Rectal smooth muscle tissue (tissue), 1 donor: ENCODE data around the gene FANCD2OS.
"Not testable (repeated sequence)": the region's sequence is repeated elsewhere in the genome, so short reads cannot be mapped to it uniquely, and the experiment has no call there.

Source experiments
- H3K27ac ChIP-seq: one replicate; pipeline ENCODE4 v1.7.0; 2013; ENCODE audit warnings: low read depth, low read length, inconsistent platforms
- H3K27me3 ChIP-seq: one replicate; pipeline ENCODE4 v1.7.0; 2013; ENCODE audit warnings: low read length; ENCODE audit not compliant: control insufficient read depth, insufficient read depth
- H3K36me3 ChIP-seq: one replicate; pipeline ENCODE4 v1.7.0; 2013; ENCODE audit warnings: low read length; ENCODE audit not compliant: control insufficient read depth, insufficient read depth
- H3K4me1 ChIP-seq: one replicate; pipeline ENCODE4 v1.7.0; 2013; ENCODE audit warnings: low read length; ENCODE audit not compliant: control insufficient read depth, insufficient read depth
- H3K4me3 ChIP-seq: one replicate; pipeline ENCODE4 v1.7.0; 2013; ENCODE audit warnings: low read length
- H3K9ac ChIP-seq: one replicate; pipeline ENCODE4 v1.7.0; 2013; ENCODE audit warnings: low read length

The FANCD2OS gene

GRCh38 chr3:10088256-10088655, 19.8 kb downstream of the FANCD2OS start:
- no peak overlapping the region for H3K27ac ChIP-seq
- H3K27me3 ChIP-seq: no peaks in the 10 kb centered on the region
- H3K36me3 ChIP-seq: no peaks in the 10 kb centered on the region
- H3K4me1 ChIP-seq: no peaks in the 10 kb centered on the region
- H3K4me3 ChIP-seq: no peak overlapping the region
- H3K9ac ChIP-seq: no peak overlapping the region

- no peak overlapping the region for H3K4me3 ChIP-seq
- H3K9ac ChIP-seq: no peak overlapping the region
- no peaks in the 10 kb centered on the region for H3K27me3 ChIP-seq
- no peaks in the 10 kb centered on the region for H3K4me1 ChIP-seq
- H3K27ac ChIP-seq: no peak overlapping the region
- no peaks in the 10 kb centered on the region for H3K36me3 ChIP-seq
Observed at GRCh38 chr3:10085738-10086137, 22.3 kb downstream of the FANCD2OS start.

GRCh38 chr3:10081871-10082270, 26.2 kb downstream of the FANCD2OS start:
- H3K36me3 ChIP-seq: no peaks in the 10 kb centered on the region
- no peaks in the 10 kb centered on the region for H3K27me3 ChIP-seq
- no peak overlapping the region for H3K4me3 ChIP-seq
- H3K27ac ChIP-seq: no peak overlapping the region
- no peaks in the 10 kb centered on the region for H3K4me1 ChIP-seq
- H3K9ac ChIP-seq: no peak overlapping the region

GRCh38 chr3:10074666-10075065, 33.4 kb downstream of the FANCD2OS start:
- Histone ChIP-seq H3K27me3 (no peaks in the 10 kb centered on the region), H3K27ac (no peak overlapping the region), H3K9ac (no peak overlapping the region), H3K4me3 (no peak overlapping the region), H3K4me1 (no peaks in the 10 kb centered on the region), H3K36me3 (no peaks in the 10 kb centered on the region)

- H3K4me1 ChIP-seq, H3K27me3 ChIP-seq, H3K9ac ChIP-seq, H3K27ac ChIP-seq, H3K36me3 ChIP-seq, H3K4me3 ChIP-seq: not testable (repeated sequence)
Observed at GRCh38 chr3:10070077-10070476, 38.0 kb downstream of the FANCD2OS start.

- H3K4me1 ChIP-seq: no peaks in the 10 kb centered on the region
- H3K4me3 ChIP-seq: no peak overlapping the region
- H3K9ac ChIP-seq: no peak overlapping the region
- H3K27me3 ChIP-seq: no peaks in the 10 kb centered on the region
- H3K36me3 ChIP-seq: no peaks in the 10 kb centered on the region
- no peak overlapping the region for H3K27ac ChIP-seq
Observed at GRCh38 chr3:10055097-10055496, 53.0 kb downstream of the FANCD2OS start.
